Measurements from ENCODE around the gene SPATS2.

Gene SPATS2

DNA sequence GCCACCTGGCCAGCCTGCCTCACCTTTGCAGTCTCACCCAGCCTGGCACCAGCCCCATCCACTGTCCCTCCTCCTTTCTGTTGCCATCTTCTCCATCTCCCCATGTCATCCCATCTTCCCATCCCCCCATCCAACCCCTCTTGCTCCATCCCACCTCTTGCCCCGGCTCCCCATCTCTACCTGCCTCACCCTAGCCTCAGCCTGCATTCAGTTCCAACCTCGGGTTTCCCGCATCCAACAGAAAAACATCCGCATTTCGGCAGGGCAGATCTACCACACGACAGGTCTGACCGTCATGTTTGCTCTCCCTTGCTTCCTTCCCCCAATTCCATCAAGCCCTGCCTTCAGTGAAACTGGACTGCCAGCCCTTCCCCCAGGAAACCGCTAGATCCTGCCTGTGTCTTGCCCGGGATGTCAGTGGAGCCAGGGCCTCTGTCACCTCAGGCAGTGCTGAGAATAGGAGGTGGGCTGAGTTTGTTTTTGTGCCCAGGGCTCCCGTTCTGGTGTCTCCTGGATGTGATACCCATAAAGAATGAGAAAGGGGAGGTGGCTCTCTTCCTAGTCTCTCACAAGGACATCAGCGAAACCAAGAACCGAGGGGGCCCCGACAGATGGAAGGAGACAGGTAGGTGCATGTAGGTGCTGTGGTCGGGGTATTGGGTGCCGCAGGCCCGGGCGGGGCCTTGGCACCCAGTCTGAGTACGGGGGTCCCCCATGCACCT is 174.0 kb downstream of the SPATS2 start:
- Histone ChIP-seq H3K36me3 (ENCODE audit: insufficient read depth, low read length) (no peaks in the 10 kb centered on the region), H3K9me3 (ENCODE audit: control insufficient read depth, insufficient read depth, low read length) (no peaks in the 10 kb centered on the region), H3K4me1 (ENCODE audit: insufficient read depth, low read length) (peaks cover 14% of the 10 kb centered on the region), H3K9ac (ENCODE audit: low read depth, low read length) (no peak overlapping the region)

DNA sequence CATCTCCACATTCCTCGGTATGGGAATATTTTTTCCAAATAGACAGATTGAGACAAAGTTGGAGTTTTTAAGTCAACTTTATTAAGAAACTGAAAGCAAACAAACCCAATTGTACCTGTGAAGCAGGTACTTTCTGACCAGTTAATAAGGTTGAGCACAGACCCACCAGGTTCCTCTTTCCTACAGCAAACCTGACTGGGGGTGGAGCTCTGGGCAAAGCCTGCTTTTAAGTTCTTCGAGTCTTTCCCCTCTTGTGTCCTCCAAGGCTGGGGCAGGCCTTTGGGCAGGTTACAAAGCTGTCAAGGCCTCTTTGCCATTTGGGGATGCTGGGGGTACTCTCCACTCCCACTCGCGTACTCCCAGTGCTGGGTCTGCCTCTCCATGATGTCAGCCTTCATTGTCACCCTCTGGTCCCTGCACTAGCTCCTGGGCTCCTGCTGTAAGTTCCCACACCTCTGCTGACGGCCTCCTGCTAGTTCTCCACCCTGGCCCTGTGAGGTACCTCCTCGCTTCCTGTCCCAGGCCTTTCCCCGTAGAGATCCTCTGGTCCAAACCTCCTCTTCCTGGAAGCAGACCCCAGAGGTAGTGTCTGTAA is 174.7 kb downstream of the SPATS2 start:
- no peaks in the 10 kb centered on the region for H3K36me3 ChIP-seq (ENCODE audit: insufficient read depth, low read length)
- H3K9me3 ChIP-seq (ENCODE audit: control insufficient read depth, insufficient read depth, low read length), result no peaks in the 10 kb centered on the region
- H3K9ac ChIP-seq (ENCODE audit: low read depth, low read length), result no peak overlapping the region
- H3K4me1 ChIP-seq (ENCODE audit: insufficient read depth, low read length), result peaks cover 14% of the 10 kb centered on the region

GRCh38 chr12:49542592-49543160 is 175.4 kb downstream of the SPATS2 start:
- no peaks in the 10 kb centered on the region for H3K36me3 ChIP-seq (ENCODE audit: insufficient read depth, low read length)
- peaks cover 11% of the 10 kb centered on the region for H3K4me1 ChIP-seq (ENCODE audit: insufficient read depth, low read length)
- no peak overlapping the region for H3K9ac ChIP-seq (ENCODE audit: low read depth, low read length)
- H3K9me3 ChIP-seq (ENCODE audit: control insufficient read depth, insufficient read depth, low read length), result no peaks in the 10 kb centered on the region

- no peak overlapping the region; the same call in 1 of the 2 replicates for H3K9ac ChIP-seq (ENCODE audit: low read depth, low read length)
- peaks cover 11% of the 10 kb centered on the region for H3K4me1 ChIP-seq (ENCODE audit: insufficient read depth, low read length)
- no peaks in the 10 kb centered on the region for H3K9me3 ChIP-seq (ENCODE audit: control insufficient read depth, insufficient read depth, low read length)
- H3K36me3 ChIP-seq (ENCODE audit: insufficient read depth, low read length), result no peaks in the 10 kb centered on the region
These were observed 176.1 kb downstream of the SPATS2 start for GRCh38 chr12:49543221-49543913.

DNA sequence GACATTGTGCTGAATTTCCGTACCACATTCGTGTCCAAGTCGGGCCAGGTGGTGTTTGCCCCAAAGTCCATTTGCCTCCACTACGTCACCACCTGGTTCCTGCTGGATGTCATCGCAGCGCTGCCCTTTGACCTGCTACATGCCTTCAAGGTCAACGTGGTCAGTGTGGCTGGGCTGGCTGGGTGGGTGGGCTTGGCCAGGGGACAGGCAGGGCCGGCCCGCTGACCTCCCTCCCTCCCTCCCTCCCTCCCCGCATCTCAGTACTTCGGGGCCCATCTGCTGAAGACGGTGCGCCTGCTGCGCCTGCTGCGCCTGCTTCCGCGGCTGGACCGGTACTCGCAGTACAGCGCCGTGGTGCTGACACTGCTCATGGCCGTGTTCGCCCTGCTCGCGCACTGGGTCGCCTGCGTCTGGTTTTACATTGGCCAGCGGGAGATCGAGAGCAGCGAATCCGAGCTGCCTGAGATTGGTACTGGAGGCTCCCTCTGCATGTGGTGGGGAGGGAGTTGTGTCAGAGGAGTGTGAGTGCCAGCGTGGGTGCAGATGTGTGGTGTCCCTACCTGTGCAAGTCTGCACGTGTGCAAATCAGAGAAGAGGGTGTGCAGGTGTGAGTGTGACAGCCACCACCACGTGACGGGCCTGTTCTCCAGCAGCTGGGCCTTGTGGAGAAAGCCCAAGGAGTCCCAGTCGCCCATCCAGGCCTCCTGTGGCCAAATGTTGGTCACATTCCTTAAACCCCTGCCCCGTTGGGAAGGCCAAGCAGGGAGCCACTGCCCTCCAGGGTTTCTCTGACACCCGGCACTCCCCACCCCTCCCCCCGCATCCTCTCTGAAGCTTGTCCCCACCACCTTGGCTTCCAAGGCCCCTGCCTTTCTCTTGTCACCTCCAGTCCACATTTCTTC is 176.9 kb downstream of the SPATS2 start:
- no peaks in the 10 kb centered on the region for H3K36me3 ChIP-seq (ENCODE audit: insufficient read depth, low read length)
- peaks cover 11% of the 10 kb centered on the region for H3K4me1 ChIP-seq (ENCODE audit: insufficient read depth, low read length)
- H3K9ac ChIP-seq (ENCODE audit: low read depth, low read length), result peak overlapping the region; percentile 31; the same call in 1 of the 2 replicates
- H3K9me3 ChIP-seq (ENCODE audit: control insufficient read depth, insufficient read depth, low read length), result no peaks in the 10 kb centered on the region

- H3K9ac ChIP-seq (ENCODE audit: low read depth, low read length), result no peak overlapping the region
These were observed 178.6 kb downstream of the SPATS2 start for GRCh38 chr12:49545815-49546214.

DNA sequence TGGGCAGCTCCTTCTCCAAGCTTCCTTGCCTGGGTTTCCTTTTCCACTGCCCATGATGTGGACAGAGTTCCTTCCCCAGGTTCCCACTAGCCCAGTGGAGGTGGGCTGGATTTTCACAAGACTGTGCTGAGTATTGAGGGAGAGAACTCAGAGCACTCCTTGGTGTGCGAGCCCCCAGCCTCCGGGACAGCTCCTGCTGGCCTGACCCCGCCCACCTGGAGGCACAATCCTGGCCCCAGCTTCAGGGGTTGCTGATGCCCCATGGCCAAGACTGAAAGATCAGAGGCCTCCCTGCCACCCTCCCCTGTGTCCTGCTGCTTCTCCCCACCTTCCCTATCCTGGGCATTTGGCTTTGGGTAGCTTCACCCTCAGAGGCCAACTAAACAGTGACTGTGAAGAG is 179.2 kb downstream of the SPATS2 start:
- Histone ChIP-seq H3K36me3 (ENCODE audit: insufficient read depth, low read length) (no peaks in the 10 kb centered on the region), H3K9me3 (ENCODE audit: control insufficient read depth, insufficient read depth, low read length) (no peaks in the 10 kb centered on the region), H3K4me1 (ENCODE audit: insufficient read depth, low read length) (peaks cover 4% of the 10 kb centered on the region), H3K9ac (ENCODE audit: low read depth, low read length) (no peak overlapping the region)

More at GRCh38 chr12:49545815-49546214, 178.6 kb downstream of the SPATS2 start:
- H3K36me3 ChIP-seq (ENCODE audit: insufficient read depth, low read length), result no peaks in the 10 kb centered on the region
- no peaks in the 10 kb centered on the region for H3K9me3 ChIP-seq (ENCODE audit: control insufficient read depth, insufficient read depth, low read length)
- H3K4me1 ChIP-seq (ENCODE audit: insufficient read depth, low read length), result peaks cover 4% of the 10 kb centered on the region

- Histone ChIP-seq H3K4me1 (ENCODE audit: insufficient read depth, low read length) (peaks cover 4% of the 10 kb centered on the region), H3K9me3 (ENCODE audit: control insufficient read depth, insufficient read depth, low read length) (no peaks in the 10 kb centered on the region), H3K9ac (ENCODE audit: low read depth, low read length) (no peak overlapping the region), H3K36me3 (ENCODE audit: insufficient read depth, low read length) (no peaks in the 10 kb centered on the region)
These were observed 179.9 kb downstream of the SPATS2 start for GRCh38 chr12:49547090-49547690.

DNA sequence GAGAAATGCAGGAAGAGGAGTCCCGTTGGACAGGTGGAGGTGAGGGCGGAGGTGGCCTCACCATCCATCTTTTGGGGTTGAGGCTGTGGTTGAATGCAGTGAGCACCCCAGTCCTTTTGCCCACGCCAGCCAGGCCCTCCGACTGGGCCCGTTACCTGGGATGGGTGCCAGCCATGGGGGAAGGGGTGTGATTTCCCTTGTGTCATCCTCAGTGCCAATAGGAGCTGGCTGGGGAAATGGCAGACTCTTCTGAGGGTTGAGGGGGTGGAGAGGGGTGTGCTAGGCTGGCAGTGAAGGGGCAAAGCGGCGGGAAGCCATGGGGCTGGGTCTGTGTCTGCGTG is 181.2 kb downstream of the SPATS2 start:
- no peak overlapping the region; the same call in 1 of the 2 replicates for H3K9ac ChIP-seq (ENCODE audit: low read depth, low read length)
- no peaks in the 10 kb centered on the region for H3K9me3 ChIP-seq (ENCODE audit: control insufficient read depth, insufficient read depth, low read length)
- peaks cover 4% of the 10 kb centered on the region for H3K4me1 ChIP-seq (ENCODE audit: insufficient read depth, low read length)
- H3K36me3 ChIP-seq (ENCODE audit: insufficient read depth, low read length), result no peaks in the 10 kb centered on the region

DNA sequence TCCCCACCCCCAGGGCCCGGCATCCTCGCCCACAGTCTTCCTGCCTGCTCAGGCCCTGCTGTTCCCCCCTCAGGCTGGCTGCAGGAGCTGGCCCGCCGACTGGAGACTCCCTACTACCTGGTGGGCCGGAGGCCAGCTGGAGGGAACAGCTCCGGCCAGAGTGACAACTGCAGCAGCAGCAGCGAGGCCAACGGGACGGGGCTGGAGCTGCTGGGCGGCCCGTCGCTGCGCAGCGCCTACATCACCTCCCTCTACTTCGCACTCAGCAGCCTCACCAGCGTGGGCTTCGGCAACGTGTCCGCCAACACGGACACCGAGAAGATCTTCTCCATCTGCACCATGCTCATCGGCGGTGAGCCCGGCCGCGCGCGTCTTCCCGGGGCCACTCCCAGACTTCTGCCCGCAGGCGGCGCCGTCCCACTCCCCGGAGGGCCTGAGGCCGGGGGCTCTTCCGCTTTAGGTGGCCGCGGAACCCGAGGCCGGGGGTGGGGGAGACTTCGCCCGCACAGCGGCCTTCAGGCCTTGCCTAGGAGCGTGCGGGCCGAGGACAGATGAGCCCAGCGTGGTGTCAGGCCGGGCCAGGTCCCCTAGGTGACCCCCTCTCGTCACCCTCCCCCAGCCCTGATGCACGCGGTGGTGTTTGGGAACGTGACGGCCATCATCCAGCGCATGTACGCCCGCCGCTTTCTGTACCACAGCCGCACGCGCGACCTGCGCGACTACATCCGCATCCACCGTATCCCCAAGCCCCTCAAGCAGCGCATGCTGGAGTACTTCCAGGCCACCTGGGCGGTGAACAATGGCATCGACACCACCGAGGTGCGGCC is 181.8 kb downstream of the SPATS2 start:
- Histone ChIP-seq H3K9me3 (ENCODE audit: control insufficient read depth, insufficient read depth, low read length) (no peaks in the 10 kb centered on the region), H3K9ac (ENCODE audit: low read depth, low read length) (peak overlapping the region; percentile 29; the same call in 1 of the 2 replicates), H3K36me3 (ENCODE audit: insufficient read depth, low read length) (no peaks in the 10 kb centered on the region), H3K4me1 (ENCODE audit: insufficient read depth, low read length) (peaks cover 4% of the 10 kb centered on the region)

GRCh38 chr12:49549735-49550692 is 182.8 kb downstream of the SPATS2 start:
- H3K36me3 ChIP-seq (ENCODE audit: insufficient read depth, low read length), result no peaks in the 10 kb centered on the region
- no peaks in the 10 kb centered on the region for H3K4me1 ChIP-seq (ENCODE audit: insufficient read depth, low read length)
- H3K9ac ChIP-seq (ENCODE audit: low read depth, low read length), result no peak overlapping the region
- no peaks in the 10 kb centered on the region for H3K9me3 ChIP-seq (ENCODE audit: control insufficient read depth, insufficient read depth, low read length)

GRCh38 chr12:49550693-49551252 is 183.5 kb downstream of the SPATS2 start:
- H3K36me3 ChIP-seq (ENCODE audit: insufficient read depth, low read length), result no peaks in the 10 kb centered on the region

More at GRCh38 chr12:49550693-49551252, 183.5 kb downstream of the SPATS2 start:
- Histone ChIP-seq H3K9me3 (ENCODE audit: control insufficient read depth, insufficient read depth, low read length) (no peaks in the 10 kb centered on the region), H3K9ac (ENCODE audit: low read depth, low read length) (no peak overlapping the region), H3K4me1 (ENCODE audit: insufficient read depth, low read length) (no peaks in the 10 kb centered on the region)

Measured in ES-I3 (cell line).